GM18498 (cell line): ENCODE results near the gene COLGALT1.
A peak's percentile ranks its signal among the peaks of the same experiment; 100 is the strongest.
"Not testable (repeated sequence)": the region's sequence is repeated elsewhere in the genome, so short reads cannot be mapped to it uniquely, and the experiment has no call there.

Experiments
- ATAC-seq: cut with Tn5 transposase; IDR thresholded peaks from one replicate; pipeline ENCODE4 v1.9.1; 2021; ENCODE audit warnings: mild to moderate bottlenecking, moderate library complexity; ENCODE audit not compliant: unreplicated experiment

COLGALT1 gene

GRCh38 chr19:17532116-17532515, 23.3 kb upstream of the COLGALT1 start:
- ATAC-seq = no peak

GRCh38 chr19:17532557-17532956, 22.9 kb upstream of the COLGALT1 start:
- ATAC-seq = no peak

- no peak for ATAC-seq
Measured at GRCh38 chr19:17534767-17535166, 20.7 kb upstream of the COLGALT1 start.

GRCh38 chr19:17536955-17537354, 18.5 kb upstream of the COLGALT1 start:
- no peak for ATAC-seq

- ATAC-seq = no peak
Measured at GRCh38 chr19:17538684-17539237, 16.7 kb upstream of the COLGALT1 start.

- ATAC-seq = peak; percentile 80
Measured at GRCh38 chr19:17539238-17540117, 16.0 kb upstream of the COLGALT1 start.

GRCh38 chr19:17540174-17540573, 15.3 kb upstream of the COLGALT1 start:
- ATAC-seq = no peak

- ATAC-seq = no peak
Measured at GRCh38 chr19:17541184-17541759, 14.2 kb upstream of the COLGALT1 start.

- ATAC-seq = no peak
Measured at GRCh38 chr19:17542042-17542441, 13.4 kb upstream of the COLGALT1 start.

GRCh38 chr19:17542793-17543582, 12.5 kb upstream of the COLGALT1 start:
- no peak for ATAC-seq

GRCh38 chr19:17543986-17544385, 11.5 kb upstream of the COLGALT1 start:
- no peak for ATAC-seq

GRCh38 chr19:17544418-17544817, 11.0 kb upstream of the COLGALT1 start:
- no peak for ATAC-seq

- ATAC-seq = no peak
Measured at GRCh38 chr19:17548145-17548544, 7.3 kb upstream of the COLGALT1 start.

GRCh38 chr19:17549085-17549740, 6.2 kb upstream of the COLGALT1 start:
- no peak for ATAC-seq

GRCh38 chr19:17550076-17550667, 5.3 kb upstream of the COLGALT1 start:
- ATAC-seq = no peak

- not testable (repeated sequence) for ATAC-seq
Measured at GRCh38 chr19:17552735-17553134, 2.7 kb upstream of the COLGALT1 start.

- no peak for ATAC-seq
Measured at GRCh38 chr19:17553256-17553655, 2.2 kb upstream of the COLGALT1 start.

- ATAC-seq = no peak
Measured at GRCh38 chr19:17554968-17555479, 425 bp upstream of the COLGALT1 start.

- ATAC-seq = peak; percentile 42
Measured at GRCh38 chr19:17555929-17556813, 722 bp downstream of the COLGALT1 start.
